Panc1 (cell line): ENCODE measurements around the gene AKAP12.

ENCODE experiments used
- POLR2AphosphoS5 ChIP-seq: IDR thresholded peaks from 2 replicates; pipeline ENCODE4 v1.6.1; 2012; ENCODE audit warnings: mild to moderate bottlenecking, low read depth, low read length, moderate library complexity
- SIN3A ChIP-seq: IDR thresholded peaks from 2 replicates; pipeline ENCODE4 v1.6.1; 2012; ENCODE audit warnings: low read depth, mild to moderate bottlenecking, low read length, moderate library complexity, borderline replicate concordance; ENCODE audit not compliant: insufficient read depth
- TF ChIP-seq, protein P1 (sequence below): fragments of 450-650 bp; IDR thresholded peaks from 2 replicates; pipeline ENCODE4 v1.5.1; 2017; ENCODE audit warnings: mild to moderate bottlenecking
- TF ChIP-seq, protein P2 (sequence below), 2 experiments: IDR thresholded peaks; 2 replicates each; pipeline ENCODE4 v1.6.1; 2011 to 2012; ENCODE audit warnings: low read depth in 2 of 2, control low read depth in 1 of 2, low read length in 1 of 2, mild to moderate bottlenecking in 1 of 2, moderate library complexity in 1 of 2; ENCODE audit not compliant: insufficient read depth in 1 of 2

DNA sequence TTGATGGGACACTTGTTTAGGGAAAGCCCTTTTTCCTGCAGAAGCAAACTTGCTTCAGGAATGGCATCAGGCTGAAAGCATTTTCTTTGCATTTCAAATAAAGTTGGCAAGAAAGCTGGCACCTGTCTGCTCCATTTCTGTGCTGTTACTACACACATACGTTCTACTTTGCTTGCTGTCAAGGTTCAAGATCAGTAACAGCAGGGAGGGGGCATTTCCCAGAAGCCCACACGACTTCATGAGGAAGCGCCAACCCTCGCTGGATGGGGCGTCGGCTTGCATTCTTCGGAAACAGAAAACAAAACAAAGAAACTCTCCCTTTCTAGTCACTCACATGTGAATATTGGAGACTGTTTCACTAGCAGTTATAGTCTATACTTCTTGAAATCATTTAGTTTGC lies 46.4 kb downstream of the AKAP12 start:
- TF ChIP-seq, protein P1, sequence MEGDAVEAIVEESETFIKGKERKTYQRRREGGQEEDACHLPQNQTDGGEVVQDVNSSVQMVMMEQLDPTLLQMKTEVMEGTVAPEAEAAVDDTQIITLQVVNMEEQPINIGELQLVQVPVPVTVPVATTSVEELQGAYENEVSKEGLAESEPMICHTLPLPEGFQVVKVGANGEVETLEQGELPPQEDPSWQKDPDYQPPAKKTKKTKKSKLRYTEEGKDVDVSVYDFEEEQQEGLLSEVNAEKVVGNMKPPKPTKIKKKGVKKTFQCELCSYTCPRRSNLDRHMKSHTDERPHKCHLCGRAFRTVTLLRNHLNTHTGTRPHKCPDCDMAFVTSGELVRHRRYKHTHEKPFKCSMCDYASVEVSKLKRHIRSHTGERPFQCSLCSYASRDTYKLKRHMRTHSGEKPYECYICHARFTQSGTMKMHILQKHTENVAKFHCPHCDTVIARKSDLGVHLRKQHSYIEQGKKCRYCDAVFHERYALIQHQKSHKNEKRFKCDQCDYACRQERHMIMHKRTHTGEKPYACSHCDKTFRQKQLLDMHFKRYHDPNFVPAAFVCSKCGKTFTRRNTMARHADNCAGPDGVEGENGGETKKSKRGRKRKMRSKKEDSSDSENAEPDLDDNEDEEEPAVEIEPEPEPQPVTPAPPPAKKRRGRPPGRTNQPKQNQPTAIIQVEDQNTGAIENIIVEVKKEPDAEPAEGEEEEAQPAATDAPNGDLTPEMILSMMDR = no peak
- TF ChIP-seq SIN3A (no peak), POLR2AphosphoS5 (no peak)
- TF ChIP-seq, protein P2, sequence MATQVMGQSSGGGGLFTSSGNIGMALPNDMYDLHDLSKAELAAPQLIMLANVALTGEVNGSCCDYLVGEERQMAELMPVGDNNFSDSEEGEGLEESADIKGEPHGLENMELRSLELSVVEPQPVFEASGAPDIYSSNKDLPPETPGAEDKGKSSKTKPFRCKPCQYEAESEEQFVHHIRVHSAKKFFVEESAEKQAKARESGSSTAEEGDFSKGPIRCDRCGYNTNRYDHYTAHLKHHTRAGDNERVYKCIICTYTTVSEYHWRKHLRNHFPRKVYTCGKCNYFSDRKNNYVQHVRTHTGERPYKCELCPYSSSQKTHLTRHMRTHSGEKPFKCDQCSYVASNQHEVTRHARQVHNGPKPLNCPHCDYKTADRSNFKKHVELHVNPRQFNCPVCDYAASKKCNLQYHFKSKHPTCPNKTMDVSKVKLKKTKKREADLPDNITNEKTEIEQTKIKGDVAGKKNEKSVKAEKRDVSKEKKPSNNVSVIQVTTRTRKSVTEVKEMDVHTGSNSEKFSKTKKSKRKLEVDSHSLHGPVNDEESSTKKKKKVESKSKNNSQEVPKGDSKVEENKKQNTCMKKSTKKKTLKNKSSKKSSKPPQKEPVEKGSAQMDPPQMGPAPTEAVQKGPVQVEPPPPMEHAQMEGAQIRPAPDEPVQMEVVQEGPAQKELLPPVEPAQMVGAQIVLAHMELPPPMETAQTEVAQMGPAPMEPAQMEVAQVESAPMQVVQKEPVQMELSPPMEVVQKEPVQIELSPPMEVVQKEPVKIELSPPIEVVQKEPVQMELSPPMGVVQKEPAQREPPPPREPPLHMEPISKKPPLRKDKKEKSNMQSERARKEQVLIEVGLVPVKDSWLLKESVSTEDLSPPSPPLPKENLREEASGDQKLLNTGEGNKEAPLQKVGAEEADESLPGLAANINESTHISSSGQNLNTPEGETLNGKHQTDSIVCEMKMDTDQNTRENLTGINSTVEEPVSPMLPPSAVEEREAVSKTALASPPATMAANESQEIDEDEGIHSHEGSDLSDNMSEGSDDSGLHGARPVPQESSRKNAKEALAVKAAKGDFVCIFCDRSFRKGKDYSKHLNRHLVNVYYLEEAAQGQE (IDR thresholded peaks at IDR 0.05; ENCODE audit: insufficient read depth in 1 of 2, low read depth in 2 of 2, low read length in 1 of 2) = no peak
